ENCODE measurements around the gene FAM13C. TPM values are rescaled to one million over a fixed set of nuclear protein-coding genes. Genes with fewer than 3 reads are reported as not detected.

The FAM13C gene
- total and polyA plus RNA-seq, 2 of the 4 experiments (the other 2 are of a cell fraction): 1.6 to 2.9 TPM

DNA sequence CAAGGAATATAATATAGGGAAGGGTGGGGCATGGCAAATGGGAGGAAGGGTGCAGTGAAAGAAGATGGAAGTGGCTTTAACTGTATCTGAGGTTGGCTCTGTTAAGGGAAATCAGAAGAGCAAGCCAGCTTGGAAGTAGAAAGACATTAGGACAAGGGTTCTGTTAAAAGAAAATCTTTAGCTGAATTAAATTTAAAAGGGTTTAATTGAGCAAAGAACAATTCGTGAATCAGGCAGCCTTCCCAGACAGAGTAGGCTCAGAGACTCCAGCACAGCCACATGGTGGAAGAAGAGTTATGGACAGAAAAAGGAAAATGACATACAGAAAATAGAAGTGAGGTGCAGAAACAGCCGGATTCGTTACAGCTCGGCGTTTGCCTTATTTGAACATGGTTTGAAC is 42.0 kb downstream of the FAM13C start:
- Histone ChIP-seq H3K9me1 (ENCODE audit: insufficient read depth, low read length) (peaks cover 3% of the 10 kb centered on the region; the same call in 1 of the 2 replicates), H3K9ac (ENCODE audit: low read depth, low read length) (no peak overlapping the region), H3K4ac (ENCODE audit: low read depth, low read length) (no peak overlapping the region), H3K56ac (ENCODE audit: extremely low read depth, insufficient read depth, low read length) (no peak overlapping the region), H3K36me3 (ENCODE audit: control insufficient read depth, insufficient read depth, low read length) (no peaks in the 10 kb centered on the region), H3K4me3 (ENCODE audit: insufficient read depth, low read depth, low read length) (no peak overlapping the region), H2AK5ac (ENCODE audit: low read depth, low read length) (no peak overlapping the region), H3K27me3 (ENCODE audit: control insufficient read depth, insufficient read depth, low read length) (no peaks in the 10 kb centered on the region), H3K4me1 (ENCODE audit: control insufficient read depth, insufficient read depth, low read length) (peaks cover 5% of the 10 kb centered on the region), H2BK120ac (ENCODE audit: low read depth, low read length) (no peak overlapping the region), H4K5ac (ENCODE audit: low read depth, low read length) (no peak overlapping the region), H2BK15ac (ENCODE audit: low read depth, low read length) (no peak overlapping the region), H3K79me1 (ENCODE audit: low read depth in 1 of 2, low read length in 2 of 2) (no peaks in the 10 kb centered on the region), H2AFZ (replicated peaks; ENCODE audit: low read length, poor library complexity) (no peak overlapping the region), H2BK20ac (ENCODE audit: low read depth, low read length) (no peak overlapping the region), H3K9me3 (ENCODE audit: control insufficient read depth, insufficient read depth, low read length) (no peaks in the 10 kb centered on the region), H3K23ac (ENCODE audit: low read depth, low read length) (no peak overlapping the region), H3K27ac (ENCODE audit: insufficient read depth, low read length) (no peak overlapping the region), H4K8ac (ENCODE audit: low read depth in 2 of 2, low read length in 2 of 2) (no peak overlapping the region), H4K20me1 (ENCODE audit: insufficient read depth, low read length) (no peaks in the 10 kb centered on the region), H3K18ac (ENCODE audit: low read depth, low read length) (no peak overlapping the region), H2AK9ac (replicated peaks; ENCODE audit: low read depth, low read length, poor library complexity) (no peak overlapping the region), H2BK5ac (ENCODE audit: low read depth, low read length, poor library complexity, severe bottlenecking) (no peak overlapping the region), H3K14ac (replicated peaks; ENCODE audit: low read depth, low read length) (no peak overlapping the region), H4K91ac (ENCODE audit: insufficient read depth, low read depth, low read length) (no peak overlapping the region), H3K4me2 (ENCODE audit: low read depth, low read length) (no peak overlapping the region)
- no TSS peak for BruUV-seq (replicated peaks)
- ATAC-seq (ENCODE audit: low read depth) (no peak), DNase-seq (no peak)
- 75% methylated on average over 3 of the region's 5 CpGs; no CpG with 5 or more reads in 1 of the 2 experiments for WGBS, 2 experiments (ENCODE audit: extremely low coverage in 2 of 2, insufficient read length in 1 of 2)
- POLR2A ChIA-PET (ENCODE audit: unreplicated experiment): no interaction called here
- intact Hi-C loops (cut with micrococcal nuclease) (no loop called here), dilution Hi-C loops (cut with HindIII; ENCODE audit: low sequenced_read_pairs, unreplicated experiment) (no loop called here), in situ Hi-C loops (cut with MboI; ENCODE audit: low sequenced_read_pairs) (no loop called here)
- CTCF ChIA-PET: no interaction called here
- no peak for TF ChIP-seq CEBPB (IDR thresholded peaks at IDR 0.05; ENCODE audit: low read depth, low read length)
- no peak for TF ChIP-seq CHD1 (IDR thresholded peaks at IDR 0.05; ENCODE audit: low read depth, low read length)
- no peak for TF ChIP-seq MXI1 (IDR thresholded peaks at IDR 0.05; ENCODE audit: borderline replicate concordance, low read depth, low read length)
- TF ChIP-seq, protein P1, sequence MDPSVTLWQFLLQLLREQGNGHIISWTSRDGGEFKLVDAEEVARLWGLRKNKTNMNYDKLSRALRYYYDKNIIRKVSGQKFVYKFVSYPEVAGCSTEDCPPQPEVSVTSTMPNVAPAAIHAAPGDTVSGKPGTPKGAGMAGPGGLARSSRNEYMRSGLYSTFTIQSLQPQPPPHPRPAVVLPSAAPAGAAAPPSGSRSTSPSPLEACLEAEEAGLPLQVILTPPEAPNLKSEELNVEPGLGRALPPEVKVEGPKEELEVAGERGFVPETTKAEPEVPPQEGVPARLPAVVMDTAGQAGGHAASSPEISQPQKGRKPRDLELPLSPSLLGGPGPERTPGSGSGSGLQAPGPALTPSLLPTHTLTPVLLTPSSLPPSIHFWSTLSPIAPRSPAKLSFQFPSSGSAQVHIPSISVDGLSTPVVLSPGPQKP (IDR thresholded peaks at IDR 0.05; ENCODE audit: borderline replicate concordance, low read depth, low read length): no peak
- TF ChIP-seq POLR2A (IDR thresholded peaks at IDR 0.05; ENCODE audit: low read depth, low read length): no peak
- TF ChIP-seq SMC3 (IDR thresholded peaks at IDR 0.05; ENCODE audit: low read depth, low read length): no peak
- TF ChIP-seq, protein P2, sequence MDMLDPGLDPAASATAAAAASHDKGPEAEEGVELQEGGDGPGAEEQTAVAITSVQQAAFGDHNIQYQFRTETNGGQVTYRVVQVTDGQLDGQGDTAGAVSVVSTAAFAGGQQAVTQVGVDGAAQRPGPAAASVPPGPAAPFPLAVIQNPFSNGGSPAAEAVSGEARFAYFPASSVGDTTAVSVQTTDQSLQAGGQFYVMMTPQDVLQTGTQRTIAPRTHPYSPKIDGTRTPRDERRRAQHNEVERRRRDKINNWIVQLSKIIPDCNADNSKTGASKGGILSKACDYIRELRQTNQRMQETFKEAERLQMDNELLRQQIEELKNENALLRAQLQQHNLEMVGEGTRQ (IDR thresholded peaks at IDR 0.05; ENCODE audit: low read depth, low read length): no peak
- no peak for TF ChIP-seq RCOR1 (IDR thresholded peaks at IDR 0.05; ENCODE audit: insufficient replicate concordance, low read length)
- TF ChIP-seq RFX5 (IDR thresholded peaks at IDR 0.05; ENCODE audit: low read depth, low read length): no peak
- TF ChIP-seq NFE2L2 (IDR thresholded peaks at IDR 0.05; ENCODE audit: low read depth, low read length): no peak
- TF ChIP-seq BHLHE40 (IDR thresholded peaks at IDR 0.05; ENCODE audit: low read depth, low read length): no peak
- no peak for TF ChIP-seq MAFK (IDR thresholded peaks at IDR 0.05; ENCODE audit: low read depth, low read length)
- TF ChIP-seq, protein P3, sequence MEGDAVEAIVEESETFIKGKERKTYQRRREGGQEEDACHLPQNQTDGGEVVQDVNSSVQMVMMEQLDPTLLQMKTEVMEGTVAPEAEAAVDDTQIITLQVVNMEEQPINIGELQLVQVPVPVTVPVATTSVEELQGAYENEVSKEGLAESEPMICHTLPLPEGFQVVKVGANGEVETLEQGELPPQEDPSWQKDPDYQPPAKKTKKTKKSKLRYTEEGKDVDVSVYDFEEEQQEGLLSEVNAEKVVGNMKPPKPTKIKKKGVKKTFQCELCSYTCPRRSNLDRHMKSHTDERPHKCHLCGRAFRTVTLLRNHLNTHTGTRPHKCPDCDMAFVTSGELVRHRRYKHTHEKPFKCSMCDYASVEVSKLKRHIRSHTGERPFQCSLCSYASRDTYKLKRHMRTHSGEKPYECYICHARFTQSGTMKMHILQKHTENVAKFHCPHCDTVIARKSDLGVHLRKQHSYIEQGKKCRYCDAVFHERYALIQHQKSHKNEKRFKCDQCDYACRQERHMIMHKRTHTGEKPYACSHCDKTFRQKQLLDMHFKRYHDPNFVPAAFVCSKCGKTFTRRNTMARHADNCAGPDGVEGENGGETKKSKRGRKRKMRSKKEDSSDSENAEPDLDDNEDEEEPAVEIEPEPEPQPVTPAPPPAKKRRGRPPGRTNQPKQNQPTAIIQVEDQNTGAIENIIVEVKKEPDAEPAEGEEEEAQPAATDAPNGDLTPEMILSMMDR (conservative IDR thresholded peaks at IDR 0.05; ENCODE audit: low read depth, low read length): no peak
- TF ChIP-seq FOS (IDR thresholded peaks at IDR 0.05; ENCODE audit: low read depth, low read length): no peak
